ENCODE data around the gene PER2. TPM values are rescaled to one million over a fixed set of nuclear protein-coding genes. Genes with fewer than 3 reads are reported as not detected.
A peak's percentile ranks its signal among the peaks of the same experiment; 100 is the strongest.

PER2 gene
- total RNA-seq, 1 experiment from 2014 or later = 5.3 TPM

GRCh38 chr2:238259061-238260020 is 29.1 kb downstream of the PER2 start:
- H3K4me3 ChIP-seq = no peak overlapping the region
- DNase-seq = no peak
- peaks cover 14% of the 10 kb centered on the region for H3K4me1 ChIP-seq
- H3K27ac ChIP-seq = no peak overlapping the region
- H3K9me3 ChIP-seq (replicated peaks) = no peaks in the 10 kb centered on the region
- H3K27me3 ChIP-seq = no peaks in the 10 kb centered on the region
- H3K36me3 ChIP-seq = peaks cover 2% of the 10 kb centered on the region; the same call in 1 of the 2 replicates

DNA sequence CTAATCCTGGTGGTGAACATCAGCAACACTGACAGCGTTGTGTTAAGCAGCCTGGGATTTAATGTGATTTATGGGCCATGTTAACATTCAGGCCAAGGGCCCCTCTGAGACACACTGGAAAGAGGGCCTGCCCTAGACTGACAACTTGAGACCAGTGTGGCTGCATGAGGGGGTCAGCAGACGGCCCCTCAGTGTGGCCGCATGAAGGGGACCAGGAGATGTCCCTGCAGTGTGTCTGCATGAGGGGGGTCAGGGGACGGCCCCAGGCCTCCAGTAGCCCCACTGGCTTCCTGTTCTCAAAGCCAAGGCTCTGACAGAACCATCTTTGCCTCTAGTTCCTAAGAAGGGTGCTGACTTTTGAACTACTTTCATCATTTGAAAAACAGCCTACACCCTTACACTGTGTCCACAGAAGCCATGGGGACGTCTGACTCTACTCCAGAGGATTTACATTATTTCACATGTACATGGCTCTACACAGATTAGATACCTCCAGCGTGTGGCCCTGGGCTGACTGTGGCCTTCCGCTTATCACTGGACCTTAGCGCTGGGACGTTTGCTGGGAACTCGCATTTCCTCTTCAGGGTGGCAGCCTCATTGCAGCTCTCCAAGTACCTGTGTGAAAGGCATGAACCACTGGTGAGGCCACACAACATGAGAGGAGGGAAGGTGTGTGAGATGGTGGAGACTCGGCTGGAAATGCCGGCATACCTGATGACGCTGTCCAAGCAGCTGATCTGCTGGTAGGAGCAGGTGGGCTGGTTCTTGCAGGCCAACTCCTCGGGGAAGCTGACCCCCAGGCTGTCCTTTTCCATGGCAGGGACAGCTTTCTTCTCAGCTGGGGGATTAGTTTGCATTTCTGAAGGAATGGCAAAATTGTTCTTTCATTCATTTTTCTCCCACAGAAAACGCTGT is 30.4 kb downstream of the PER2 start:
- peaks cover 2% of the 10 kb centered on the region; the same call in 1 of the 2 replicates for H3K36me3 ChIP-seq

GRCh38 chr2:238256594-238257104 is 31.8 kb downstream of the PER2 start:
- Histone ChIP-seq H3K27me3 (no peaks in the 10 kb centered on the region), H3K27ac (no peak overlapping the region), H3K36me3 (peaks cover 2% of the 10 kb centered on the region; the same call in 1 of the 2 replicates), H3K9me3 (replicated peaks) (no peaks in the 10 kb centered on the region), H3K4me1 (peaks cover 14% of the 10 kb centered on the region), H3K4me3 (no peak overlapping the region)
- peak; percentile 92 for DNase-seq

More for the DNA sequence above, 30.4 kb downstream of the PER2 start:
- H3K9me3 ChIP-seq (replicated peaks) = no peaks in the 10 kb centered on the region
- H3K27ac ChIP-seq = no peak overlapping the region
- DNase-seq = no peak
- no peak overlapping the region for H3K4me3 ChIP-seq
- no peaks in the 10 kb centered on the region for H3K27me3 ChIP-seq
- H3K4me1 ChIP-seq = peaks cover 14% of the 10 kb centered on the region

- Histone ChIP-seq H3K4me3 (no peak overlapping the region), H3K4me1 (peaks cover 13% of the 10 kb centered on the region), H3K36me3 (peaks cover 2% of the 10 kb centered on the region; the same call in 1 of the 2 replicates), H3K27ac (no peak overlapping the region), H3K27me3 (no peaks in the 10 kb centered on the region), H3K9me3 (replicated peaks) (no peaks in the 10 kb centered on the region)
- no peak for DNase-seq
Measured at GRCh38 chr2:238256111-238256510, 32.3 kb downstream of the PER2 start.

DNA sequence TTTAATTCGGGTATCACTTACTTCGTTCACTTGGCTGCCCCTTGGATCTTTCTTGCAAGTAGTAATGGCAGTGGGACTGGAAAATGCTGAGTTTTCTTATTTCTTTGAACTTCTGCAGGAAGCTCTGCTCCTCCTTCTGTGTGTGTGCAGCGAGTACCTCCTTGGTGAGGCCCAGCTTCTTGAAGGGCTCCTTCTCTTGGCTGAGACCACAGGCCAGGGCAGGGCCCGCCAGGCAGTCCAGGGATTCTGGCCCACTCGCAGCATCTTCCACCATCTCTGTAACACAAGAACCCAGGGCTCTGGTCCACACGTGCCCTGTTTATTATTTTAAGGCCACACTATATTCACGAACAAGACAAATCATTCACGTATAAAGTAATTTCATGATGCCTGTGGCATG is 32.8 kb downstream of the PER2 start:
- H3K4me1 ChIP-seq = peaks cover 9% of the 10 kb centered on the region
- no peak overlapping the region for H3K4me3 ChIP-seq
- DNase-seq = no peak
- no peak overlapping the region for H3K27ac ChIP-seq
- no peaks in the 10 kb centered on the region for H3K9me3 ChIP-seq (replicated peaks)
- peaks cover 2% of the 10 kb centered on the region; the same call in 1 of the 2 replicates for H3K36me3 ChIP-seq
- H3K27me3 ChIP-seq = no peaks in the 10 kb centered on the region

DNA sequence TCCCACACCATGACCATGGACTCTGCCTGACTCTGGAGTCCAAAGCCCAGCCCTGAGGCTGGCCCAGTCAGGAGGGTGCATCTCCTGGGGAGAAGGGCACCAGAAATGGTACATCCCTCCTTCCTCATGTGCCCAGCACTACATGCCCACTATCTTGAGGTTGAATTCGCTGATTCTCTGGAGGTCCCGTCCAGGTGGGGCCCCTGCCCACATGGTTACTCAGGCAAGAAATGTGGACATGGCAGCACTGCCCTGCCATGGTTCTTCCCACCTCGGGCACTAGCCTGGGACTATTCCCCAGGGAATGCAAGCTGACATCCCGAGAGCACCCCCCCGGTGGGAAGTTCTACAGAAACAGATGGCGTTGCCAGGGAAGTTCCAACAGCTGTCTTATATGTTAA is 33.3 kb downstream of the PER2 start:
- peak; percentile 33 to 57 for DNase-seq
- H3K27ac ChIP-seq = no peak overlapping the region
- no peak overlapping the region for H3K4me3 ChIP-seq
- peaks cover 5% of the 10 kb centered on the region; the same call in 1 of the 2 replicates for H3K4me1 ChIP-seq
- H3K36me3 ChIP-seq = peaks cover 2% of the 10 kb centered on the region; the same call in 1 of the 2 replicates
- H3K27me3 ChIP-seq = no peaks in the 10 kb centered on the region
- H3K9me3 ChIP-seq (replicated peaks) = no peaks in the 10 kb centered on the region

DNA sequence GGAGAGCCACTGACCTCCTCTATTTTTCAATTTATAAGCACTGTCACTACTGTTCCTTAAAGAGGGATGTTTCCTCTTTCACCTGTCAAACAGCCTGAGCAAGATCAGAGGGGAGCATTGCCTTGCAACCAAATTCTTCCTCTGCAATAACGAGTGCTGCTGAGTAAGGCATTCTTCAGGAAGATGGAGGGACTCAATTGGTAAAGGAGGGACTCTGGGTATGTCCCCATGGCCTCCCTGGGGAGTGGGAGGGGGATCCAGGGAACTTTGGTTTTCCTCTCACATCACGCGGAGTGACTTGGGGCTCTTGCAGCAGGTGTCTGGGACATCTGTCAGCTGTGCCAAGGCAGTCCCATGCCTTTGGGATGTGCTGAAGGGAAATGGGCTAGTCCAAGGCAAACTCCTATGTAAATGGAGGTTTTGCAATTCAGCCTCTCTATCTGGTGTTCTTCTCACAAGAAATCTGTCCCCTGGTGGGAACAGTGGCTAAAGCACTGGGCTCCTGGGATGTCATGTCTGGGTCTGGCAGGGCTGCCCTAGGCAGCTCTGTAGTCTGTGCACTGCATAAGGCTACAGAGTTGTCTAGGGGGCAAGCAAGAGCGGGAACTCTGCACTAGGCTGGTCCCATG is 34.2 kb downstream of the PER2 start:
- H3K9me3 ChIP-seq (replicated peaks) = no peaks in the 10 kb centered on the region
- no peak overlapping the region for H3K4me3 ChIP-seq
- peaks cover 5% of the 10 kb centered on the region; the same call in 1 of the 2 replicates for H3K4me1 ChIP-seq
- H3K27me3 ChIP-seq = no peaks in the 10 kb centered on the region
- no peak for DNase-seq
- peaks cover 2% of the 10 kb centered on the region; the same call in 1 of the 2 replicates for H3K36me3 ChIP-seq
- no peak overlapping the region for H3K27ac ChIP-seq

- Histone ChIP-seq H3K27ac (no peak overlapping the region), H3K36me3 (peaks cover under 1% of the 10 kb centered on the region; the same call in 1 of the 2 replicates), H3K9me3 (replicated peaks) (no peaks in the 10 kb centered on the region), H3K4me1 (peaks cover 5% of the 10 kb centered on the region; the same call in 1 of the 2 replicates), H3K27me3 (no peaks in the 10 kb centered on the region), H3K4me3 (no peak overlapping the region)
- DNase-seq = no peak
Measured at GRCh38 chr2:238252766-238253630, 35.4 kb downstream of the PER2 start.

DNA sequence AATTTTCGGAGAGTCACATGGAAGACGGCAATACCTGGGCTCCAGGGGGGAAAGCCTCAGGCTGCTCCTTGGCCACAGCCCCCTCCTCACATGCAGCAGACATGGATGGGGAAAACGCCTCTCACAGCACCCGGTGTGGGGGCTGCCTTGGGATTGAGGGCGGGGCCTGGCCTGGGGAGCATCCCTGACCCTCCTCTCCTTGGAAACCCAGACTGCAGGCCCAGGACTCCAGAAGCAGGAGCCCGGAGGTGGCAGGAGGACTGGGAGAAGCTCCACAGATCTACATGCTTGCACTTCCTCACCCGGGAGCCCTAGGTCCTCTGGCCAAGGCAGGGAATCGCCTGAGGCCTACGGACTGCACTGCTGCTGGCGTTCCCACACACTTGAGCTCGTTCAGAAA is 36.4 kb downstream of the PER2 start:
- Histone ChIP-seq H3K27ac (no peak overlapping the region), H3K36me3 (no peaks in the 10 kb centered on the region; the same call in 1 of the 2 replicates), H3K27me3 (no peaks in the 10 kb centered on the region), H3K4me3 (no peak overlapping the region), H3K4me1 (peaks cover 5% of the 10 kb centered on the region; the same call in 1 of the 2 replicates), H3K9me3 (replicated peaks) (no peaks in the 10 kb centered on the region)
- no peak for DNase-seq

- no peak overlapping the region for H3K4me3 ChIP-seq
- no peaks in the 10 kb centered on the region for H3K27me3 ChIP-seq
- no peaks in the 10 kb centered on the region; the same call in 1 of the 2 replicates for H3K36me3 ChIP-seq
- H3K4me1 ChIP-seq = peaks cover 5% of the 10 kb centered on the region; the same call in 1 of the 2 replicates
- H3K27ac ChIP-seq = no peak overlapping the region
- no peak for DNase-seq
- no peaks in the 10 kb centered on the region for H3K9me3 ChIP-seq (replicated peaks)
Measured at GRCh38 chr2:238251331-238251730, 37.1 kb downstream of the PER2 start.

DNA sequence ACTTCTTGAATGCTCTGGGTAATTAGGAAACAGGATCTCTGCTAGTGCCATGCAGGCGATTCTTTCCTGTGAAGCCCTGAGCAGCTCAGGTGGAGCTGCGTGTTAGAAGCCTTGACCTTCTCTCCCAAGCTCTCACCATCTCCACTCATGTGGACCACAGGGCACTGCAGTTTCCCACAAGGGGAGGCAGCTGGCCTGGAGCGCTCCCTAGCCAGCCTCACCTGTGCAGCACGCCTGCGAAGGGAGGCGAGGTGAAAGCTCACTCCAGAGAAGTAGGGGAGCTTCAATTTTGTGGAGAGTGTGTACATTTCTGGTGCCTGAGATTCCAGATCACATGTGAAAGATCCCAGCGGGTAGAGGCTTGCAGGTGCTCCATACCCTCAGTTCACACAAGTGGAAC is 37.5 kb downstream of the PER2 start:
- peaks cover 5% of the 10 kb centered on the region; the same call in 1 of the 2 replicates for H3K4me1 ChIP-seq
- no peaks in the 10 kb centered on the region for H3K27me3 ChIP-seq
- H3K9me3 ChIP-seq (replicated peaks) = no peaks in the 10 kb centered on the region
- H3K36me3 ChIP-seq = no peaks in the 10 kb centered on the region; the same call in 1 of the 2 replicates
- H3K27ac ChIP-seq = no peak overlapping the region
- no peak overlapping the region for H3K4me3 ChIP-seq
- no peak for DNase-seq

DNA sequence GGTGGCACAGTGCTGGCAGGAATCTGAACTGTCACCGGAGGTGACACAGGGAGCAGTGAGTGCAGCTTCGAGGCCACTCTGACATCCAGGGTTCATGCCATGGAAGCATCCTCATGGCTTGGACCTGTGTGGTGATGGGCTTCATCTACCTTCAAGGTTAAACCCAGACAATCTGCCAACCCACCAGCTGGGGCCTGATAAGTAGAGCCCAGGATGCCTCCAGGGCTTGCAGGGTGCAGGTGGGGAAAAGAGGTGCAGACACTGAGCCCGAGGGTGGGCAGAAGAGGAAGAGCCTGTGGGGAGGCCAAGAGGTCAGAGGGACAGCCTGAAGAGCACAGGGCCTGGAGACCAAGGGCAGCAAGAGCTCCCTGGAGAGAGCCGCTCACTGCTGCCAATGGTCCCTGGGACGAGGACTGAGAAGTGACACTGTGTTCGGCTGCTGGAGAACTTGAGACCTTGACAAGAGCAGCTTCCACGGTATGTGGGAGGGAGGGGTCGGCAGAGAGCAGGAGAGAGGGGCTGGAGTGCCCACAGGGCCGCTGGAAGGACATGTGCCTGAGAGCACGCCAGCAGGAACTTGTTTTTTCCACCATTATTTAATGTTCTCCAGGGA is 40.5 kb downstream of the PER2 start:
- Histone ChIP-seq H3K4me1 (peaks cover 14% of the 10 kb centered on the region), H3K4me3 (no peak overlapping the region), H3K36me3 (no peaks in the 10 kb centered on the region), H3K27me3 (no peaks in the 10 kb centered on the region), H3K9me3 (replicated peaks) (no peaks in the 10 kb centered on the region), H3K27ac (no peak overlapping the region)
- no peak for DNase-seq

Data from SJCRH30 (cell line).